ENCODE results near the gene NMRAL1. TPM values are rescaled to one million over a fixed set of nuclear protein-coding genes. Genes with fewer than 3 reads are reported as not detected.

Gene NMRAL1
- 45.4 and 64.5 TPM in 2 replicates for total RNA-seq
- 32.4 and 46.9 TPM in 2 replicates for polyA plus RNA-seq

DNA sequence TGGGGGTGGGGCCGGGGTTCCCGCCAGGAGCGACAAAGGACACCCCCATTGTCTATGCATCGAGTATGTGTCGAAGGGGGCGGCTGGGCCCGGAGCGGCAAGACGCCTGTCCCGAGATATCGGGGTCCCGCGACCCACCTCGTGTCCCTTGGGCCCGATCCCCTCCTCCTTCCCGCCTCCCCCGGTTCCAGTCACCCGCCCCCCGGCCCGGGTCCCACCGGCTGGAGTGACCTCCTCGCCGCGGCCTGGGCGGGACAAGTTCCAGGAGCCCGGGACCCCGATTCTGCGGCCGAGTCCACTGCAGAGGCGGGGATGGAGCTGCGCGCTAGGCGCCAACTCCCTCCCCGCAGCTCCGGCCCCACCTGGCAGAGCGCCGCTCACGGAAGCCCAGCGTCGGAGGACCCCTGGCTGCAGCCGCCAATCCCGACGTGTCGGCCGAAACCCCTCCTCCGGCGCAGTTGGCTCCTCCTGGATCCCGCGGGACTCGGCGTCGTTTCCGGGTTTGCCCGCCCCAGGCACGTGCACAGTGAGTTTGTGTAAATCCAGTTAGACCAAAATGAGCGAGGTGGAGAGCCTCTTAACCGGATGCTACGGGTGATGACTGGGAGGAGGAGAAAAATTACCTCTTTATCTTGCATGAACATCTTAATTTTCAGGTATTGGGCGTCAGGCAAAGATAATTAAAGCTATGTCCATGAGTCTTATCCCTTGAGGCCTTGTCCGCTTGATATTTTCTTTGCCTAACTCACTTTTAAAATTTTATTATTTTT, at the start of gene NMRAL1:
Gene NMRAL1, minus strand, starts transcription at position 434 of the 770 bp plus-strand sequence. CDS start 493 bp downstream, outside the sequence.
- no peaks in the 10 kb centered on the region for H3K27me3 ChIP-seq
- peak; percentile 5 for TF ChIP-seq CTCF (IDR thresholded peaks at IDR 0.05; ENCODE audit: low read depth, low read length)
- H3K9me3 ChIP-seq (ENCODE audit: low read depth), result no peaks in the 10 kb centered on the region
- H3K4me3 ChIP-seq, result peak within 1 kb of the TSS; percentile 41
- H3K27ac ChIP-seq, result no peak within 1 kb of the TSS
- peak; percentile 90 to 96 for DNase-seq (ENCODE audit: low read depth in 1 of 2, low spot score in 1 of 2)
- H3K36me3 ChIP-seq, result no peaks in the 10 kb centered on the region
- H3K4me1 ChIP-seq (ENCODE audit: low read depth), result peaks cover 3% of the 10 kb centered on the region

DNA sequence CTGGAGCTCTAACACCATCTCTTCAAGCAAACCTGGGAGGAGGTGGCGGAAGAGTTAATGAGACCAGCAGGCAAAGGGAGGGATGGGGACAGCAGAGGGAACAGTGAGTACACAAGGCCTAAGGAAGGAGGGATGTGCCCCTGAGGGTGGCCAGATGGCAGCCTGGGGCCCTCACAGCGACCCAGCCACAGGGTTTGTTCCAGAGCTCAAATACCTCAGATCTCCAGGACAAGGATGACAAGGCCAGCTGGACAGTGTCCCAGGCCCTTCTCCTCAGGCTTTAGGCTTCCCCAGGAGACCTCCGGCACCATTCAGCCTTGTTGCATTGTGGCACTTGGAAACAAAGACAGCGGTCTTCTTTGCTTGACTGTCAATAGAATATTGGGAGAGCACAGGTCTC, 49.3 kb upstream of the NMRAL1 start:
- Histone ChIP-seq H3K4me3 (no peak overlapping the region), H3K27me3 (no peaks in the 10 kb centered on the region), H3K27ac (no peak overlapping the region), H3K4me1 (ENCODE audit: low read depth) (no peaks in the 10 kb centered on the region), H3K36me3 (no peaks in the 10 kb centered on the region), H3K9me3 (ENCODE audit: low read depth) (no peaks in the 10 kb centered on the region)
- no peak for DNase-seq (ENCODE audit: low read depth in 1 of 2, low spot score in 1 of 2)
- no peak for TF ChIP-seq CTCF (IDR thresholded peaks at IDR 0.05; ENCODE audit: low read depth, low read length)

DNA sequence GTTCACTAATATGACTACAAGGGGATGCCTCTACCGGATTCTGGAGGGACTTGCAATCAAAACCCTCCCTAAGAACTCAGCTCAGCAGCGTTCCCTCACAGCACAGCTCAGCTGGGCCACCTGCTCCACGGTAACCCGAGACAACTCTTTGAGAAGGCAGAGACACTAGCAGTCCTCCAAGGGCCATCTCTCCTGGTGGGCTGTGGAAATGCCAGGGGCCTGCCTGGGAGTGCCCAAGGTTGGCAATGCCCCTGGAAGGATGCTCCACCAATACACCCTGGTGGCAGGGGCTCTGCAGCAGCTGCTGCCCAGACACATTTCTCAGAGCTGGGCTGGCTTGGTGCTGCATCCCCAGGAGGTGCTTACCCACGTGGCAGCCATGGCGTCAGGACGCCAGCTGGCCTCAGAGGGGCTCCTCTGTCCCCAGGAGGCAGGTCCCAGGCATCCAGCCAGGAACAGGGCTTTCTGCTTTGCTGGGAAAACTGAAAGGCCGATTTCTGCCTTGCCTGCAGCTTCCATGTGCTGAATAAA, 47.7 kb upstream of the NMRAL1 start:
- H3K36me3 ChIP-seq, result no peaks in the 10 kb centered on the region
- H3K4me1 ChIP-seq (ENCODE audit: low read depth), result no peaks in the 10 kb centered on the region
- H3K4me3 ChIP-seq, result no peak overlapping the region
- H3K9me3 ChIP-seq (ENCODE audit: low read depth), result no peaks in the 10 kb centered on the region
- H3K27ac ChIP-seq, result no peak overlapping the region
- no peak for TF ChIP-seq CTCF (IDR thresholded peaks at IDR 0.05; ENCODE audit: low read depth, low read length)
- DNase-seq (ENCODE audit: low read depth in 1 of 2, low spot score in 1 of 2), result peak in 1 of 2 donors; percentile 33
- H3K27me3 ChIP-seq, result no peaks in the 10 kb centered on the region

DNA sequence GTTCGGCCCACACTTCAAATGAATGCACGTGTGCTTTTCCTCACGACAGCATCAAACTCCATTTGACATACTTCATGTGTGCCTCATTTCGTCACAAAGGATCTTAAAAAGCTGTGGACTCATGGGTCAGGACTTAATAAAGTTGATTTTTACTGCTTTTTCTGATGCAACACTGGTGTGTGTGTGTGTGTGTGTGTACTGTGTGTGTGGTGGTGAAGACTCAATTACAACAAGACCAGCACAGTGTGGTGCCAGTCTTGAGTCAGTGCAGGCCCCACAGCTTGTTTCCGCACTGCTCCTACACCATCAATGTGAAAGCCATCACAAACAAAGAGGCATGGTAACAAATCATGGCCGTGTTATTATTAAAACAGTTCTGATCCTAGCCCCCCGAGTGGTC, 46.5 kb upstream of the NMRAL1 start:
- Histone ChIP-seq H3K9me3 (ENCODE audit: low read depth) (no peaks in the 10 kb centered on the region), H3K27me3 (no peaks in the 10 kb centered on the region), H3K27ac (peak overlapping the region; percentile 16), H3K36me3 (no peaks in the 10 kb centered on the region), H3K4me3 (no peak overlapping the region), H3K4me1 (ENCODE audit: low read depth) (no peaks in the 10 kb centered on the region)
- no peak for TF ChIP-seq CTCF (IDR thresholded peaks at IDR 0.05; ENCODE audit: low read depth, low read length)
- no peak for DNase-seq (ENCODE audit: low read depth in 1 of 2, low spot score in 1 of 2)

DNA sequence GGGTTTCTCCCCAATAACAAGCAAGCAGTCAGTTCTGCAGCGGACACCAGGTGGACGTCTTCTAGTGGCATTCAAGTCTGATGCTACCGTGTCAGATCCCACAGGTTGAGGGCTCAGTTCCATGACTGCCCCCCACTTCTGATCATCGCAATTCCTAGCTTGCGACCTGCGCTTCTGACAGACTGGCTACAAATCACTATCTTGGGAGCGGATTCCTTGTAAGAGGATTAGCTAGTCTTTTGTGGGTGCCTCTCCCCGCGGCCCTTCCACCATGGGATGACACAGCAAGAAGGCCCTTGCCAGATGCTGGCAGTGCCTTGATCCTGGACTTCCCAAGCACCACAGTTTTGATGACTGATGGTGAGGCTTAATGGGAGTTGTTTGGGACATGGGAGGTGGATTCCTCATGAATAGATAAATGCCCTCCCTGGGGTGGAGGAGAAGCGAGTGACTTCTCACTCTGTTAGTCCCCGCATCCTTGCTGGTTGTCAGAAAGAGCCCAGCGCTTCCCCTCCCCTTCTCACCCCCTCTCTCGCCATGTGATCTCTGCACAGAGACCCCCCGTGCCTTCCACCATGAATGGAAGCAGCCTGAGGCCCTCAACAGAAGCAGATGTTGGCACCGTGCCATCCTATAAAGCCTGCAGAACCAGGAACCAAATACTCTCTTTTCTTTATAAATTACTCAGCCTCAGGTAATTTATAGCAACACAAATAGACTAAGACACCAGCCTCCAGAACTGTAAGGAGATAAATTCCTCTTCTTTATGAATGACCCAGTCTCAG, 45.0 kb upstream of the NMRAL1 start:
- no peak for TF ChIP-seq CTCF (IDR thresholded peaks at IDR 0.05; ENCODE audit: low read depth, low read length)
- H3K27ac ChIP-seq, result no peak overlapping the region
- no peak for DNase-seq (ENCODE audit: low read depth in 1 of 2, low spot score in 1 of 2)
- H3K36me3 ChIP-seq, result no peaks in the 10 kb centered on the region
- H3K27me3 ChIP-seq, result no peaks in the 10 kb centered on the region
- no peaks in the 10 kb centered on the region for H3K9me3 ChIP-seq (ENCODE audit: low read depth)
- H3K4me3 ChIP-seq, result no peak overlapping the region
- no peaks in the 10 kb centered on the region for H3K4me1 ChIP-seq (ENCODE audit: low read depth)

Measured in cardiac muscle cell (in vitro differentiated cells and primary cell).